ENCODE results near the gene SHANK1.
A peak's percentile ranks its signal among the peaks of the same experiment; 100 is the strongest.
"Not testable (repeated sequence)": the region's sequence is repeated elsewhere in the genome, so short reads cannot be mapped to it uniquely, and the experiment has no call there.

The SHANK1 gene

DNA sequence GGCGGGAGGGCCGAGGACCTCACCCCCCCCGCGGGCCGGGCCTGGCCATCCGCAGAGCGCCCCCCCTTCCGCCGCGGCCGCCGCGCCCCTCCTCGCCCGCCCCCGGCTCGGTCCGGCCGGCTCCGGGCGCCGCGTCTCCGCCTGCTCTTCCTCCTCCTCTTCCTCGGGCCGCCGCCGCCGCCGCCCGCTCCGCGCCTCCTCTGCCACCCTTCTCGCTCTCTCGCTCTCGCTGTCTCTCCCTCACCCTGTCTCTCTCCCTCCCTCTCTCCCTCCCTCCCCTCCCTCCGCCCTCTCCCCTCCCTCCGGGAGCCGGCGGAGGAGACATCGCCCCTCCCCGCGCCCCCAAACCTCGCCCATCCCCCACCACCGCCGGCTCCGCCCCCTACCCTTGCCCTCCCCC, at the start of gene SHANK1:
SHANK1 (minus strand) TSS at position 237 of the 400 bp plus-strand sequence. CDS start 2,883 bp downstream, outside the sequence.
- intact Hi-C loops (cut with DNase I) = no loop called here
- peak in 8 of 42 donors; percentile 21 to 56 (median 44) for DNase-seq

DNA sequence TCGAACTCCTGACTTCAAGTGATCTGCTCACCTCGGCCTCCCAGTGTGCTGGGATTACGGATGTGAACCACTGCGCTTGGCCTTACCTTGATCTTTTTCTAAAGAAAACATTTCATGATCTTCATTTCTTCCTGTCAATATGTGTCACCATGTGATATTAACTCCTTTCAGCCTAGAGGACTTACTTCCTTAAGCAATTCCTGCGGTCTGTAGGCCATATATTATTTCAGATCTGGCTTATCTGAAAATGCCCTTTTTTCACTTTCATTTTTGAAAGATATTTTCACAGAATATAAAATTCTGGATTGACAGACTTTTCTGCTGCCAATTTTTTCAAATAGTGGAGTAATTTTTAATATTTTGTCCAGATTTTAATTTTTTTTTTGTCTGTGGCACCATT, 48.7 kb upstream of the SHANK1 start:
- intact Hi-C loops (cut with DNase I) = no loop called here

DNA sequence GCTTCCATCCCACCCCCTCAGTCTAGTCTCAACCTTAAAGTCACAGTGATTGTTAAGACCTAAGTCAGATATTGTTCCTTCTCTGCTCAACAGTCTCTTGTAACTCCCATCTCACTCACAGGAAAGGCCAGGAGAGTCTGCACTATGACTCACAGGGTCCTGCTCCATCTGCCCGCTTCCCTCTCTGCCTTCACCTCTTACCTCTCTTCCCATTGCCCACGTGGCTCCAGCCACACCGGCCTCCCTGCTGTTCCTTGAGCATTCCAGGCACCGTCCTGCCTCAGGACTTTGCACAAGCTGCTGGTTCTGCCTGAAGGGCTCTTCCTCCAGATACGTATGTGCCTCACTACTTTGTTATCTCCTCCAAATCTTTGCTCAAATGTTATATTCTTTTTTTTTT, 47.7 kb upstream of the SHANK1 start:
- intact Hi-C loops (cut with DNase I); DNase-seq: not testable (repeated sequence)

More for the DNA sequence above, 48.7 kb upstream of the SHANK1 start:
- no peak for DNase-seq

DNA sequence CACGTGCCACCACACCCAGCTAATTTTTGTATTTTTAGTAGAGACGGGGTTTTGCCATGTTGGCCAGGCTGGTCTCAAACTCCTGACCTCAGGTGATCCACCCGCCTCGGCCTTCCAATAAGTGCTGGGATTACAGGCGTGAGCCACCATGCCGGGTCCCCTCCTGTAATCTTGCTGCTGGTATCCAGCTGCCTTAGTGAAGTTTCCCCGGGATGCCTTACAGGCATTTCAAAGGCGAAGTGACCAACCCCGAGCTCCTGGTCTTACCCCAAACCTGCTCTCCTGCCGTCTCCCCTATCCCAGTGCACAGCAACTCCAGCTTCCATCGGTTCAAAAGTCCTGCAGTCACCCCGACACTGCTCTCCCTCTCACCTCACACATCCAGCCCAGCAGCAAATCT, 47.1 kb upstream of the SHANK1 start:
- DNase-seq; intact Hi-C loops (cut with DNase I): not testable (repeated sequence)

DNA sequence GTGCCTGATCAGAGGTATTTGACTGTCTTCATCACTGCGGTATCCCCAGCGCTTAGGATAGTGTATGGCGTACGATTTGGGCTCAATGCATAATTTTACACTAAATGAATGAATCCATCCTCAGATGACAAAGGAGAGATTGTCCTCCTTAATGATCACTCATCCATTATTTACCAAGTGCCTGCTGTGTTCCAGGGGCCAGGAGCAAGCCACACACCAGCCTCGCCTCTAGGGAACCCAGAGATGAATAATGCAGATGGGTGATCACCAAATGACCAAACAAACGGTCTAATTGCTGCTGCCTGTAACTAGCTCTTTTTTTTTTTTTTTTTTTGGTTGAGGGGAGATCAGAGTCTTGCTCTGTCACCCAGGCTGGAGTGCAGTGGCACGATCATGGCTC, 44.8 kb upstream of the SHANK1 start:
- DNase-seq = no peak
- intact Hi-C loops (cut with DNase I) = no loop called here

DNA sequence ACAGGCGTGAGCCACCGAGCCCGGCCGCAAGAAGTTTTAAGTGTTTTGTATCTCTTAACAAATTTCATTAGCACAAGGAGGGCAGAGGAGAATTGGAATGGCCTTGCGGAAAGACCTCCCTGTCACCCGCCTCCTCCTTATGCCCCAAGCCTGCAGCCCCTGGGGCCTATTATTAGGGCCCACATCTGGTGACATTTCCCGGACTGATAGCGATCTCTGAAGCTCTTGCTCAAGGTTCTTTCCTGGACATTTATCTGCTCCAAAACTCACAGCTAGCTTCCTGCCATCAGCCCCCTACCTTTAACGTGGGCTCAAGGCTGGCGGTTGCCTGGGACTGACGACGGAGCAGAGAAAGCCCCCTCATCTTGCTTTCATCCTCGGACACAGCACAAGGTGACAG, 43.9 kb upstream of the SHANK1 start:
- intact Hi-C loops (cut with DNase I); DNase-seq: not testable (repeated sequence)

DNA sequence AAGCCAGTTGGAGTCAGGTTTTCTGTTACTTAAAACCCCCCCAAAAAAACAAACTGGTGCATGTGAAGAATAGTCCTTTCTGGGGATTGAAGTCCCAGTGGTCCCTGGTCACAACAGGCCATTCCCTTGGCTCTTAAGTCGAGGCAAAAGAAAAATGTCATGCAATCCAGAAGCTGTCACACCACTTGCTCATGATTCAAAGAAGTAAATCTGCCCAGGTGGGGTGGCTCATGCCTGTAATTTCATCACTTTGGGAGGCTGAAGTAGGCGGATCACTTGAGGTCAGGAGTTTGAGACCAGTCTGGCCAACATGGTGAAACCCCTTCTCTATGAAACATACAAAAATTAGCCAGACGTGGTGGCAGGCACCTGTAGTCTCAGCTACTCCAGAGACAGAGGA, 41.9 kb upstream of the SHANK1 start:
- DNase-seq; intact Hi-C loops (cut with DNase I): not testable (repeated sequence)

DNA sequence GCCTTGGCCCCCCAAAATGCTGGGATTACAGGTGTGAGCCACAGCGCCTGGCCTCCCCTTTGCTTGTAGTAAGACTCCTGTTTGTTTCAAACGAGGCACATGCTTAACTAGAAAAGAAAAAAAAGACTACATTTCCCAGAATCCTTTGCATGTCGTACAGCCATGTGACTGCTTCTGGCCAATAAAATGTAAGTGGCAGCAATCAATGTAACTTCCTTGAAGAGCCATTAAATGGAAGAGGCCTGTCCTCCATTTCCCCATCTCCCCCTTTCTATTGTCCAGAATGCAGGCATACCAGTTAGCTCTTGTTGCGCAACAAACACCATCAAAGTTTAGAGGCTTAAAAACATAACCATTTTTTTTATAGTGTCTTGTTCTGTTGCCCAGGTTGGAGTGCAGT, 40.3 kb upstream of the SHANK1 start:
- intact Hi-C loops (cut with DNase I) = no loop called here
- no peak for DNase-seq

DNA sequence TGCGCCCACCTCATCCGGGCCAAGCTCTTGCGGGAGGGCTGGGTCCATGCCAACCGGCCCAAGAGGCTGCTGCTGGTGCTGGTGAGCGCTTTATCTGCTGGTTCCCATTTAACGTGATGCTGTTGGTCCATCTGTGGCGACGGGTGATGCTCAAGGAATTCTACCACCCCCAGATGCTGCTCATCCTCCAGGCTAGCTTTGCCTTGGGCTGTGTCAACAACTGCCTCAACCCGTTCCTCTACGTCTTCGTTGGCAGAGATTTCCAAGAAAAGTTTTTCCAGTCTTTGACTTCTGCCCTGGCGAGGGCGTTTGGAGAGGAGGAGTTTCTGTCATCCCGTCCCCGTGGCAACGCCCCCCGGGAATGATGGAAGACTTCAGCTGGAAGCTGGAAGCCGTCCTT, 39.5 kb upstream of the SHANK1 start:
- intact Hi-C loops (cut with DNase I) = not testable (repeated sequence)

DNA sequence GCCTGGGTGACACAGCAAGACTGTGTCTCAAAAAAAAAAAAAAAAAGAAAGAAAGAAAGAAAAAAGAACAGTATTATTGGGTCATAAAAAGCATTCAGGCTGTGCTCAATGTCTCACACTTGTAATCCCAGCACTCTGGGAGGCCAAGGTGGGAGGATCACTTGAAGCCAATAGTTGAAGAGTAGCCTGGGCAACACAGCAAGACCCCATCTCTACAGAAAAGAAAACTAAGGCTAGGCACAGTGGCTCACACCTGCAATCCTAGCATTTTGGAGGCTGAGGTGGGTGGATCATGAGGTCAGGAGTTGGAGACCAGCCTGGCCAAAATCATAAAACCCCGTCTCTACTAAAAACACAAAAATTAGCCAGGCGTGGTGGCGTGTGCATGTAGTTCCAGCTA, 38.0 kb upstream of the SHANK1 start:
- DNase-seq; intact Hi-C loops (cut with DNase I): not testable (repeated sequence)

More for the DNA sequence above, 39.5 kb upstream of the SHANK1 start:
- DNase-seq = not testable (repeated sequence)

DNA sequence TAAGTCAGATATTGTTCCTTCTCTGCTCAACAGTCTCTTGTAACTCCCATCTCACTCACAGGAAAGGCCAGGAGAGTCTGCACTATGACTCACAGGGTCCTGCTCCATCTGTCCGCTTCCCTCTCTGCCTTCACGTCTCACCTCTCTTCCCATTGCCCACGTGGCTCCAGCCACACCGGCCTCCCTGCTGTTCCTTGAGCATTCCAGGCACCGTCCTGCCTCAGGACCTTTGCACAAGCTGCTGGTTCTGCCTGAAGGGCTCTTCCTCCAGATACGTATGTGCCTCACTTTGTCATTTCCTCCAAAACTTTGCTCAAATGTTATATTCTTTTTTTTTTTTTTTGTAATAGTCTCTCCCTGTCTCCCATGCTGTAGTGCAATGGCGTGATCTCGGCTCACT, 36.6 kb upstream of the SHANK1 start:
- DNase-seq; intact Hi-C loops (cut with DNase I): not testable (repeated sequence)

DNA sequence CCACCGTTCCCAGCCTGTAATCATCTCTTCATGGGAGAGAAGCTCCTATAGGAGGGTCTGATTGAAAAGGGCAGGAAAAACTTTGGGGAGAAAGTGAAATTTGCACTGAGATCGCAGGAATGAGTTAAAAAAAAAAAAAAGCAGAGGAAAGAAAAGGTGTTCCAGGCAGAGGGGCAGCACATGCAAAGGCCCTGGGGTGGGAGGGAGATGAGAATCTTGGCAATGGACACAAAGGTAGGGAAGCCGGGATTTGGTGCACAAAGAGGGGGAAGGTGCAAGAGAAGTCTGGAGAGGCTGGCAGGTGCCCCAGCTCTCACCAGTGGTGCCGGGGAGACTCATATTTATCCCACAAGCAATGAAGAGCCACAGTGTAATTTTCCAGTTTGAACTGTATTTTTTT, 34.3 kb upstream of the SHANK1 start:
- no peak for DNase-seq
- intact Hi-C loops (cut with DNase I) = no loop called here

DNA sequence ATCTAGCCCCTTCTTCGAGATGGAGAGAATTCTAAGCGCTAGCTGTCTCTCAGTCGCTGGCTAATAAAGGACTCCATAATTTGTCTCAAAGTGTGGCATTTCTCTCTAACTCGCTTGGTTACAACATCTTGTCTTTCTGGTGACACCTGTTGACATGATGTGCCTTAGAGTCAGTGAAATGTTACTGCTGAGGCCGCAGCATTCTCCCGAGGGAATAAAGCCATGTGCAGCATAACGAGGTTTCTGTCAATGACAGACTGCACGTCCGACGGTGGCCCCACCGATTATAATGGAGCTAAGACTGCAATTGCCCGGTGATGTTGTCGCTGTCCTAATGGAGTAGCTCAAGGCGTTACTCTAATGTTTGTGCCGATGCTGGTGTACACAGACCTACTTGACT, 30.4 kb upstream of the SHANK1 start:
- intact Hi-C loops (cut with DNase I) = no loop called here
- DNase-seq = no peak

DNA sequence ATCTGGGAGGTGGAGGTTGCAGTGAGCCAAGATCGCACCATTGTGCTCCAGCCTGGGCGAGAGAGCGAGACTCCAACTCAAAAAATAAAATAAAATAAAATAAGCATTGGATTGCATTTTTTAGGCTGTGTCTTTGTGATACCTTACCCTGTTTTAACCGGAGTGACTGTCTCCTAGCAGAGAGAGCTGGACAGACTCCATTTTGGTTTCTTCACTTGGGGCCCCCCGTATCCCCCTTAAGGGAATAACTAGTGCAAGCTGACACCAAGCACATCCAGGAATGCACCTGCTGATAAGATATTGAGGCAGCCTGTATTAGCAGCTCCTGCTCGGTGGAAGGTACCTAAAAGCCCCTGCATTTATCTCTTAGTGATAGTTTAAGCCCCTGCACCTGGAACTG, 29.9 kb upstream of the SHANK1 start:
- intact Hi-C loops (cut with DNase I) = no loop called here
- no peak for DNase-seq

DNA sequence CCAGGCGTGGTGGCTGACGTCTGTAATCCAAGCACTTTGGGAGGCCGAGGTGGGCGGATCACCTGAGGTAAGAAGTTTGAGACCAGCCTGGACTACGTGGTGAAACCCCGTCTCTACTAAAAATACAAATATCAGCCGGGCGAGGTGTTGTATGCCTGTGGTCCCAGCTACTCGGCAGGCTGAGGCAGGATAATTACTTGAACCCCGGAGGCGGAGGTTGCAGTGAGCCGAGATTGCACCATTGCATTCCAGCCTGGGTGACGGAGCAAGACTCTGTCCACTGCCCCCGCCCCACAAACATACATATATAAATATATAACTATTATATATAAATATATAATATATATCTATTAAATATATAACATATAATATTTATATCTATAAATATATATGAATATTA, 27.5 kb upstream of the SHANK1 start:
- intact Hi-C loops (cut with DNase I); DNase-seq: not testable (repeated sequence)

DNA sequence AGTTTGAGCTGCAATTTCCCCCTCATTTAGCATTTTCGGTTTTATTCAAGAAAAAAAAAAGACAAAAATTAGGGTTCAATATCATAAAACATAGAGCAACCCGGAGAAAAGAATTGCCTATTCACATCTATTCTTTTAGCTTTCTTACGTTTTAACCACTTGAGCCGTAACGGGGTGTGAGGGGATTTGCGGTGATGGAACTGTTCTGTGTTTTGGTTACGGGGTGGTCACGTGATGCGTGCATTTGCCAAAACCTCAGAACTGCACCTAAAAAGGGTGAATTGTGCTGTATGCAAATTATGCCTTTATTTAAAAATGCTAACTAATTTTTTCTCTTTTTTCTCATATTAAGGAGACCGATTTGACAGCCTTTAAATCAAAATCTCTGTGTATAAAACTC, 25.6 kb upstream of the SHANK1 start:
- no peak for DNase-seq
- intact Hi-C loops (cut with DNase I) = no loop called here

DNA sequence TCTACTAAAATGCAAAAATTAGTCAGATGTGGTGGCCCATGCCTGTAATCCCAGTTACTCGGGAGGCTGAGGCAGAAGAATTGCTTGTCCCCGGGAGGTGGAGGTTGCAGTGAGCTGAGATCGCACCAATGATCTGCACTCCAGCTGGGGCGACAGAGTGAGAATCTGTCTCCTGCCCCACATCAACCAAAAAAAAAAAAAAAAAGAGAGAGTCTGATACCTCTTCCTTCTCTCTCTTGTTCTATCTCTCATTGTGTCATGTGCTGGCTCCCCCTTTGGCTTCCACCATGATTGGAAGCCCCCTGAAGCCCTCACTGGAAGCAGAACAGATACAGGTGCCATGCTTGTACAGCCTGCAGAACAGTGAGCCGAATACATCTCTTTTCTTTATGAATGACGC, 23.9 kb upstream of the SHANK1 start:
- intact Hi-C loops (cut with DNase I) = no loop called here
- no peak for DNase-seq

DNA sequence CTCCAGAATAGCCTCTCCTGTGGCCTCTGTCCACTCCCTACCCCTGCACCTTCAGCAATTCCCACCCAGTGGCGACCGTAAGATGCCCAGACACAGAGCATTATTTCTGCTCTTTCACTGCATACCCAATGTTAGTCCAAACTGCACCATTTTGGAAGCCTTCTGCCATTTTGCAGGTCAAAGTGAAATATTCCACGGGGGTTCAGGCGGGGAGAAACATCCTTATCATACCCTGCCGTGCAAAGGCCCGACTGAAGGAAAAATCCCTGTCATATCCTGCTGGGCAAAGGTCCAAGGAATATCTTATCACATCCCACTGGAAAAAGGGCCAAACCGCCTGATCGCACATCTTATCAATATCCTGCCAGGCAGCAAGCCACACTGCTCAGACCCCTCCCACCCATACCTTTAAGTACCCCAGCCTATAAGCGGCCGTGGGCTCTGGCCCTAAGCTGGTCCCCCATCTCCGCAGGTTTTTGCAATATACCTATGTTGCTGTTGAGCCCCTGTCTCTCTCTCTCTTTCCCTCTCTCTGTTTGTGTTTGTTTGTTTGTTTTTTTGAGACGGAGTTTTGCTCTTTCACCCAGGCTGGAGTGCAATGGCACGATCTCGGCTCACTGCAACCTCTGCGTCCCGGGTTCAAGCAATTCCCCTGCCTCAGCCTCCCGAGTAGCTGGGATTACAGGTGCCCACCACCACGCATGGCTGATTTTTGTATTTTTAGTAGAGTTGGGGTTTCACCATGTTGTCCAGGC, 21.8 kb upstream of the SHANK1 start:
- intact Hi-C loops (cut with DNase I) = no loop called here
- no peak for DNase-seq

DNA sequence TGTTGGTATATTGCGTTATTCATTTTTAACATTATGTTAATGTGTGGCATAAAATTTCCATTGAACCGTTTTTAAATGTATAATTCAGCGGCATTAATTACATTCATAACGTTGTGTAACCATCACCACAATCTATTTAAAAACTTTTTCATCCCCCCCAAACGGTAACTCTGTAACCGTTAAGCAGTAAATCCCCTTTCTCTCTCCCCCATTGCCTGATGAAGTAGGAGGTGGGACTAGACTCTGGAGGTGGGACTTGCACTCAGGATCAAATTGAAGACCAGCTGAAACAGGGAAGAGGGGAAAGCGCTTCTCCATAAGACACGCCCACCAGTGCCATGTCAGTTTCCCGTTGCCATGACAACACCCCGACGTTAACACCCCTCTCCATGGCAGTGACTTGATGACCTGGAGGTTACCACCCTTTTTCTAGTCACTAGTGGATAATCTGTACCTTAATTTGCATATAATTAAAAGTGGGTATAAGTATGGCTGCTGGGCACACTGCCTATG, 20.4 kb upstream of the SHANK1 start:
- DNase-seq = no peak

DNA sequence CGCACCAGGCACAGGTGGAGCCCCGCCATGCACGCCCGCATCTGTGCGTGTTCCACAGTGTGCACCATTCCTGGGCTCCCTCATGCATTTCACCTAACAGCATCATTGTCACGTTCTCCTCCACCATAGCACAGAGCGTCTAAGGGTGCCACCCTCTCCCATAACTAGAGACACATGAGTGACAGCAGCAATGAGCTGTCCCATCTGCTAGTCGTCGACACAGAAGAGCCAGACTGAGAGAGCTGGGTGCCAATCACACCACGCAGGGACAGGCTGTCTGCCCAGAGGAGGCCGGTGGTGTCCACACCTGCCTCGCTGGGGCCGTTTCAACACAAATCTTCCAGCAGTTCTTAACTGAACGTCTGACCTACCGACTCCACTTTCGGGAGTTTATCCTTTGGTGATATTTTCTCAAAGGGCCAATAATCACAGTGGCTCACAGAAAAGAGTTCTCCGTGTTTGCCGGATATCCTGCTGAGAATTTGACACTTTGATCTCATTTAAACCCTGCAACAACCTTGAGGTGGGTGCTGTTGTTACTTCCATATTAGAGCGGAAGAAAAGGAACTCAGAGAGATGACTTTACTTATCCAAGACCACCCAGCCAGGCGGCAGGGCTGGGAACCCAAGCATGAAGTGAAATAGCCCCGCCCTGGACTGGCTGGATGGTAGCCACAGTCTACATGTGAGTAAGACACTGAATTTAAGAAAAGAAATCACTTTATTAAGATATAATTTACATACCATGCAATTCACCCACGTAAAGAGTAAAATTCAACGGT, 19.7 kb upstream of the SHANK1 start:
- intact Hi-C loops (cut with DNase I) = no loop called here

More for the DNA sequence above, 20.4 kb upstream of the SHANK1 start:
- intact Hi-C loops (cut with DNase I) = no loop called here

More for the DNA sequence above, 19.7 kb upstream of the SHANK1 start:
- DNase-seq = no peak

All from head of caudate nucleus (tissue), 42 donors.